Heart left ventricle (tissue), 16 donors: ENCODE measurements around the gene BTG4. TPM values are rescaled to one million over a fixed set of nuclear protein-coding genes. Genes with fewer than 3 reads are reported as not detected.

Experiments used
- ATAC-seq, 4 donors: fragments of 200-7000 bp; cut with Tn5 transposase; one replicate each; pipeline ENCODE4 v1.9.1; 2020 to 2022; ENCODE audit warnings: moderate library complexity in 4 of 4, mild to moderate bottlenecking in 3 of 4, moderate number of reproducible peaks in 1 of 4
- DNase-seq, 5 donors: peaks; one replicate each; pipeline ENCODE4 v3.0.0-alpha.2; 2020
- H3K27ac ChIP-seq, 12 donors: fragments of 200-600 bp; sonication (generic) in 4 of 12; one replicate each; pipeline versions ENCODE4 v1.5.0 to v1.8.0; 2016 to 2022; ENCODE audit warnings: mild to moderate bottlenecking in 2 of 12
- H3K27me3 ChIP-seq, 9 donors: fragments of 200-600 bp; sonication (generic) in 2 of 9; one replicate each; pipeline versions ENCODE4 v1.5.1 to v1.8.0; 2016 to 2022; ENCODE audit warnings: mild to moderate bottlenecking in 3 of 9
- H3K36me3 ChIP-seq, 9 donors: fragments of 200-600 bp; sonication (generic) in 2 of 9; one replicate each; pipeline versions ENCODE4 v1.5.0 to v1.8.0; 2018 to 2022; ENCODE audit warnings: mild to moderate bottlenecking in 2 of 9
- H3K4me1 ChIP-seq, 12 donors: fragments of 200-600 bp; sonication (generic) in 4 of 12; one replicate each; pipeline versions ENCODE4 v1.5.0 to v1.8.0; 2016 to 2022; ENCODE audit warnings: mild to moderate bottlenecking in 3 of 12
- H3K4me3 ChIP-seq, 12 donors: fragments of 200-600 bp; sonication (generic) in 4 of 12; one replicate each; pipeline versions ENCODE4 v1.5.0 to v1.8.0; 2017 to 2022; ENCODE audit warnings: mild to moderate bottlenecking in 9 of 12, moderate library complexity in 4 of 12
- H3K9me3 ChIP-seq, 12 donors: fragments of 200-600 bp; sonication (generic) in 4 of 12; one replicate each; pipeline versions ENCODE4 v1.5.0 to v1.8.0; 2016 to 2022; ENCODE audit warnings: mild to moderate bottlenecking in 1 of 12
- CTCF ChIP-seq, 12 donors: fragments of 200-600 bp; sonication (generic) in 4 of 12; IDR thresholded peaks; one replicate each; pipeline versions ENCODE4 v1.5.0 to v1.8.0; 2018 to 2022; ENCODE audit warnings: antibody characterized with exemption in 12 of 12, mild to moderate bottlenecking in 5 of 12
- POLR2A ChIP-seq, 2 donors: fragments of 450-650 bp; IDR thresholded peaks; one replicate each; pipeline ENCODE4 v1.6.1; 2017; ENCODE audit warnings: antibody characterized with exemption in 2 of 2, mild to moderate bottlenecking in 2 of 2, moderate library complexity in 2 of 2
- WGBS, 4 donors: extraction: QIAGEN DNeasy Blood & Tissue Kit in 2 of 4; methylation state at CpG; one replicate each; pipeline versions ENCODE4 v1.1.5 to v1.1.7; 2013 to 2018; 5-methylcytosine and 5-hydroxymethylcytosine counted together
- intact Hi-C, 10 donors: fragments of 100-400 bp; cut with DNase I; formaldehyde crosslinking; loops; one replicate each; pipeline versions ENCODE4 v1.11.1 to v1.14.2; 2022
- polyA plus RNA-seq, 2 donors: library from polyadenylated mRNA; stranded (reverse); fragments of 200-250 nt; gene quantifications; one replicate each; pipeline ENCODE4 v1.2.3, GENCODE V29; 2013
- total RNA-seq, 9 donors: library from RNA; depleted of rRNA in 2 of 9; stranded (reverse); fragments of >200 nt in 2 of 9; fragmentation: NEBNext Ultra II Directional in 3 of 9; extraction: Animal tissue kit (Norgen Biotek cat#: 25700) in 3 of 9; gene quantifications; one replicate each; pipeline versions ENCODE4 v1.1.0 to v1.2.4, GENCODE V29; 2016 to 2023
- donor health status: ischemic (EF 13 %, LVEDD 7.1; RV severe dilation, severe dysfunction).
- donor health status: healthy with polysubstance abuse.
- donor health status: DM: no; HTN: yes; CAD: no.
- donor health status: DM: no; HTN: no; CAD: no.
- donor health status: ischemic (EF 25% LVEDD 6.9; RV normal size, moderate dysfunction).
- donor health status: ischemic (EF 25% LVEDD 5.7; RV mildly dilated, moderate dysfunction).
- donor health status: healthy.
- donor health status: DM: yes; HTN: yes; CAD: no.
- donor health status: ischemic (EF 35%, LVEDD 5.7; RV mildly dilated, moderate dysfunction).
- donor health status: nonischemic (EF 11% LVEDD 7.7; RV severe dilation, severe dysfunction).
- donor health status: DM: yes; HTN: yes; CAD: no.
- donor health status: PGD.
- donor health status: ischemic (EF 29% LVEDD 5.4; RV normal size, mild dysfunction).
- donor health status: nonischemic (EF 23%, LVEDD 6.1; RV moderate dilation, normal function).

The BTG4 gene
- total and polyA plus RNA-seq, 11 donors = not detected

GRCh38 chr11:111461460-111462235 is 50.5 kb downstream of the BTG4 start:
- H3K4me1 ChIP-seq = no peaks in the 10 kb centered on the region
- H3K9me3 ChIP-seq = no peaks in the 10 kb centered on the region
- H3K36me3 ChIP-seq = no peaks in the 10 kb centered on the region
- 90 to 91% (median 91%) methylated on average over 11 of the region's 11 CpGs for WGBS, 4 donors
- ATAC-seq = no peak
- TF ChIP-seq CTCF (IDR thresholded peaks at IDR 0.05) (no peak), POLR2A (IDR thresholded peaks at IDR 0.05) (no peak)
- DNase-seq = no peak
- no peak overlapping the region for H3K4me3 ChIP-seq
- intact Hi-C loops = no loop called here
- no peak overlapping the region for H3K27ac ChIP-seq
- H3K27me3 ChIP-seq = peaks cover 0 to 33% (median 0%) of the 10 kb centered on the region in 9 donors

GRCh38 chr11:111460856-111461255 is 51.3 kb downstream of the BTG4 start:
- TF ChIP-seq POLR2A (IDR thresholded peaks at IDR 0.05) = no peak
- no peak for TF ChIP-seq CTCF (IDR thresholded peaks at IDR 0.05)
- H3K27ac ChIP-seq = no peak overlapping the region
- 46 to 60% (median 57%) methylated on average over 5 of the region's 5 CpGs for WGBS, 4 donors
- H3K36me3 ChIP-seq = no peaks in the 10 kb centered on the region
- intact Hi-C loops = no loop called here
- H3K4me1 ChIP-seq = no peaks in the 10 kb centered on the region
- peaks cover 0 to 33% (median 3%) of the 10 kb centered on the region in 9 donors for H3K27me3 ChIP-seq
- DNase-seq (no peak), ATAC-seq (no peak)
- H3K4me3 ChIP-seq = no peak overlapping the region
- no peaks in the 10 kb centered on the region for H3K9me3 ChIP-seq

- WGBS, 4 donors = 62 to 82% (median 76%) methylated on average over 4 of the region's 4 CpGs
- no peak overlapping the region for H3K4me3 ChIP-seq
- TF ChIP-seq CTCF (IDR thresholded peaks at IDR 0.05) (no peak), POLR2A (IDR thresholded peaks at IDR 0.05) (no peak)
- H3K36me3 ChIP-seq = no peaks in the 10 kb centered on the region
- ATAC-seq (no peak), DNase-seq (no peak)
- H3K27me3 ChIP-seq = peaks cover 0 to 33% (median 3%) of the 10 kb centered on the region in 9 donors
- H3K27ac ChIP-seq = no peak overlapping the region
- H3K4me1 ChIP-seq = no peaks in the 10 kb centered on the region
- intact Hi-C loops = no loop called here
- H3K9me3 ChIP-seq = no peaks in the 10 kb centered on the region
Measured at GRCh38 chr11:111460340-111460739, 51.8 kb downstream of the BTG4 start.

GRCh38 chr11:111459506-111460270 is 52.5 kb downstream of the BTG4 start:
- DNase-seq = no peak
- 83 to 90% (median 86%) methylated on average over 9 of the region's 9 CpGs for WGBS, 4 donors
- H3K4me1 ChIP-seq = no peaks in the 10 kb centered on the region
- H3K27ac ChIP-seq = no peak overlapping the region
- peaks cover 0 to 29% (median 3%) of the 10 kb centered on the region in 9 donors for H3K27me3 ChIP-seq
- no peaks in the 10 kb centered on the region for H3K36me3 ChIP-seq
- no peaks in the 10 kb centered on the region for H3K9me3 ChIP-seq
- no peak overlapping the region for H3K4me3 ChIP-seq
- TF ChIP-seq POLR2A (IDR thresholded peaks at IDR 0.05) (no peak), CTCF (IDR thresholded peaks at IDR 0.05) (no peak)
- intact Hi-C loops = loop anchor here in 3 of 10 donors (5.0 to 10.0 kb wide), 2 partner anchors 78 to 385 kb away; no protein-coding TSS in a partner anchor
- no peak for ATAC-seq
